Stomach (tissue), 4 donors: ENCODE data around the gene TSPAN17.

Source experiments
- POLR2A ChIP-seq, 4 donors: fragments of 450-650 bp; IDR thresholded peaks; one replicate each; pipeline ENCODE4 v1.6.1; 2016; ENCODE audit warnings: antibody characterized with exemption in 4 of 4, control low read depth in 2 of 4, mild to moderate bottlenecking in 1 of 4, moderate library complexity in 1 of 4
- POLR2AphosphoS5 ChIP-seq, 3 donors: sonication (generic); formaldehyde crosslinking; IDR thresholded peaks; one replicate each; pipeline ENCODE4 v1.6.1; 2016; ENCODE audit warnings: antibody characterized with exemption in 3 of 3
- TF ChIP-seq, protein P1 (sequence below), 7 experiments: fragments of 450-650 bp in 4 of 7; fragments of 200-600 bp in 3 of 7; sonication (generic) in 3 of 7; IDR thresholded peaks; one replicate each; pipeline ENCODE4 v1.5.1; 2016 to 2019; ENCODE audit warnings: antibody characterized with exemption in 7 of 7, control low read depth in 2 of 7, mild to moderate bottlenecking in 1 of 7

DNA sequence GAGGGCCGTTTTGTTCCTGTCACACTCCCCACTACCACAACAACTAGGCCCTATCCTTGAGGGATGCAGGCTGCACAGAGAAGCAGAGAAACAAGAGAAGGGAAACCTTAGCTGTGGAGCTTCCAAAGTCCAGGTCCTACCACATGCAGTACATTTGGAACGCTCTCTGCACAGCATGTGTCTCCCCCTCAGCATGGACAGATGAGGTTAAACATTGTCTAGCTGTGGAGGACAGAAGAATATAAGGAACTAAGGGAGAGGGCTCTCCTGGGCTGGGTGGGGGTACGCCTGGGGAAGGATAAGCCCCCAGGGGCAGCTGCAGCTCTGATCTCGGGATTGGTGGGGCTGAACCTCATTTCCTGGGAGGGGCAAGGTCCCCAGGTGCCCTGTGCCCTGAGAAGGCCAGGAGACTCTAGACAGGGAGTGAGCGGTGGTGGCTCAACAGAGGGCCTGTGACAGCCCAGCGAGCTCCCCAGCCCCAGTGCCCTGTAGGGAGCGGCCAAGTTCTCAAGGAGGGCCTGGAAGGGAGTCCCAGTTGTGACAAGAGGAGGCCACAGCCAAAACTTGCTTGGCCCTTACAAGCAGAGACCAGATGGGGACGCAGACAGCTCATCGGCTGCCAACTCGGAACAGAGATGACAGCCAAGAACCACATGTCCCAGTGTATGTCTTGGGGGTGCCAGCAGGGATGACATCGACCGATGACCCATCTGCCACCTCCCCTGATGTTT is 30.1 kb downstream of the TSPAN17 start:
- TF ChIP-seq, protein P1, sequence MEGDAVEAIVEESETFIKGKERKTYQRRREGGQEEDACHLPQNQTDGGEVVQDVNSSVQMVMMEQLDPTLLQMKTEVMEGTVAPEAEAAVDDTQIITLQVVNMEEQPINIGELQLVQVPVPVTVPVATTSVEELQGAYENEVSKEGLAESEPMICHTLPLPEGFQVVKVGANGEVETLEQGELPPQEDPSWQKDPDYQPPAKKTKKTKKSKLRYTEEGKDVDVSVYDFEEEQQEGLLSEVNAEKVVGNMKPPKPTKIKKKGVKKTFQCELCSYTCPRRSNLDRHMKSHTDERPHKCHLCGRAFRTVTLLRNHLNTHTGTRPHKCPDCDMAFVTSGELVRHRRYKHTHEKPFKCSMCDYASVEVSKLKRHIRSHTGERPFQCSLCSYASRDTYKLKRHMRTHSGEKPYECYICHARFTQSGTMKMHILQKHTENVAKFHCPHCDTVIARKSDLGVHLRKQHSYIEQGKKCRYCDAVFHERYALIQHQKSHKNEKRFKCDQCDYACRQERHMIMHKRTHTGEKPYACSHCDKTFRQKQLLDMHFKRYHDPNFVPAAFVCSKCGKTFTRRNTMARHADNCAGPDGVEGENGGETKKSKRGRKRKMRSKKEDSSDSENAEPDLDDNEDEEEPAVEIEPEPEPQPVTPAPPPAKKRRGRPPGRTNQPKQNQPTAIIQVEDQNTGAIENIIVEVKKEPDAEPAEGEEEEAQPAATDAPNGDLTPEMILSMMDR (IDR thresholded peaks at IDR 0.05): no peak
- no peak for TF ChIP-seq POLR2AphosphoS5 (IDR thresholded peaks at IDR 0.05)
- TF ChIP-seq POLR2A (IDR thresholded peaks at IDR 0.05): no peak
